ENCODE data around the gene ELK1.

The ELK1 gene

DNA sequence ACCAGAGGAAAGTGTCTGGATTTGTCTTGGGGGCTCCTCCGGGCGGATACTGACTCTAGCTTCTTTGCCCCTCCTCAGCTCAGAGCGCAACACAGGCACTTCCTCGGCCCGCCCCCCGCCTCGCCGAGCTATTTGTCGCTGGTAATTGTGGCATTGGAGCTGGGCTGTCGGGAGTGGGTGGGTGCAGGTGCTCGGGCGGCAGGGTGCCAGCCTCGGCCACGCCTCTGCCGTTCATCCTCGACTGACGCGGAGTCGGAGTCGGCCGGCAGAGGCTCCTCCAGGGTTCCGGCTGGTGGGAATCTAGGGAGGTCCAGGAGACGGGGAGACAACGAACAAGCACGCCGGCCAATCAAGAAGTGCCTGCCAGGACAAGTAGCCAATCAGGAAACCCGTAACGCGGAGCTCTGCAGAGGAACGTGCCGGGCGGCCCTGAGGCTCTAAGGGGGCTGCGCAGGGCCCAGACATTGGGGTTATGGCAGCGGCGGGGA lies 26.8 kb downstream of the ELK1 start:
- H3K27ac ChIP-seq (ENCODE audit: low read depth, low read length): no peak overlapping the region
- no peaks in the 10 kb centered on the region for H3K9me3 ChIP-seq (ENCODE audit: insufficient read depth, low read length)
- no peak overlapping the region for H3K4me3 ChIP-seq (ENCODE audit: insufficient read depth, low read length, poor library complexity, severe bottlenecking)
- H3K9ac ChIP-seq (ENCODE audit: low read length): no peak overlapping the region
- H3K27me3 ChIP-seq (ENCODE audit: low read length): no peaks in the 10 kb centered on the region
- TF ChIP-seq, protein P1, sequence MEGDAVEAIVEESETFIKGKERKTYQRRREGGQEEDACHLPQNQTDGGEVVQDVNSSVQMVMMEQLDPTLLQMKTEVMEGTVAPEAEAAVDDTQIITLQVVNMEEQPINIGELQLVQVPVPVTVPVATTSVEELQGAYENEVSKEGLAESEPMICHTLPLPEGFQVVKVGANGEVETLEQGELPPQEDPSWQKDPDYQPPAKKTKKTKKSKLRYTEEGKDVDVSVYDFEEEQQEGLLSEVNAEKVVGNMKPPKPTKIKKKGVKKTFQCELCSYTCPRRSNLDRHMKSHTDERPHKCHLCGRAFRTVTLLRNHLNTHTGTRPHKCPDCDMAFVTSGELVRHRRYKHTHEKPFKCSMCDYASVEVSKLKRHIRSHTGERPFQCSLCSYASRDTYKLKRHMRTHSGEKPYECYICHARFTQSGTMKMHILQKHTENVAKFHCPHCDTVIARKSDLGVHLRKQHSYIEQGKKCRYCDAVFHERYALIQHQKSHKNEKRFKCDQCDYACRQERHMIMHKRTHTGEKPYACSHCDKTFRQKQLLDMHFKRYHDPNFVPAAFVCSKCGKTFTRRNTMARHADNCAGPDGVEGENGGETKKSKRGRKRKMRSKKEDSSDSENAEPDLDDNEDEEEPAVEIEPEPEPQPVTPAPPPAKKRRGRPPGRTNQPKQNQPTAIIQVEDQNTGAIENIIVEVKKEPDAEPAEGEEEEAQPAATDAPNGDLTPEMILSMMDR (IDR thresholded peaks at IDR 0.05; ENCODE audit: insufficient read depth, low read length, poor library complexity, severe bottlenecking): no peak
- no peak for TF ChIP-seq EZH2phosphoT487 (conservative IDR thresholded peaks at IDR 0.05; ENCODE audit: low read length)
- no peaks in the 10 kb centered on the region for H3F3A ChIP-seq (ENCODE audit: insufficient read depth)
- no peaks in the 10 kb centered on the region for H3K9me2 ChIP-seq (replicated peaks; ENCODE audit: insufficient read depth, low read length)
- H3K36me3 ChIP-seq (ENCODE audit: low read length): no peaks in the 10 kb centered on the region
- no peak overlapping the region for H3K4me2 ChIP-seq (ENCODE audit: low read depth, low read length, poor library complexity, severe bottlenecking)
- H3K79me2 ChIP-seq (ENCODE audit: insufficient read depth, low read length): no peaks in the 10 kb centered on the region
- no peaks in the 10 kb centered on the region for H4K20me1 ChIP-seq (ENCODE audit: low read depth, low read length)
- H2AFZ ChIP-seq (ENCODE audit: low read depth, low read length, severe bottlenecking): no peak overlapping the region

DNA sequence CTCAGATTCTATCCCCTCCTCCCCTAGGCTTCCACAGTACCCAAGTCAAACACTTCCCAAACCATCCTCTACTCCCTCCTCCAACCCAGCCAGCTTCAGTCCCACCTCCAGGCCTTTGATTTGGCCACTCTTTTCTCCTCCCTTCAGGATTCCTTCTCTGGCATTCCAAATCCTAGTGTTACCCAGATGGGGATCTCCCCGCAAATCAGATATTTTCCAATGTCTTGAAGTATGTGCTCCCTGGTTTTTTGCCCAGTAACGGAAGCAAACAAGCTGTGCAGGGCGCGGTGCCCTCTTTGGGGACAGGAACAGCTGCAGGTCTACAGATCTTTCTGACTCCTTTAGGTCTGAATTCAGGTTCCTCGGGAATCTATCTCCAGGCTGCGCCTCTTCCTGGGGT lies 28.5 kb downstream of the ELK1 start:
- H3K27me3 ChIP-seq (ENCODE audit: low read length): no peaks in the 10 kb centered on the region
- no peak overlapping the region for H3K27ac ChIP-seq (ENCODE audit: low read depth, low read length)
- H3K9ac ChIP-seq (ENCODE audit: low read length): no peak overlapping the region
- H2AFZ ChIP-seq (ENCODE audit: low read depth, low read length, severe bottlenecking): no peak overlapping the region
- H3F3A ChIP-seq (ENCODE audit: insufficient read depth): no peaks in the 10 kb centered on the region
- no peaks in the 10 kb centered on the region for H3K36me3 ChIP-seq (ENCODE audit: low read length)
- H3K79me2 ChIP-seq (ENCODE audit: insufficient read depth, low read length): no peaks in the 10 kb centered on the region
- H3K4me3 ChIP-seq (ENCODE audit: insufficient read depth, low read length, poor library complexity, severe bottlenecking): no peak overlapping the region
- no peak overlapping the region for H3K4me2 ChIP-seq (ENCODE audit: low read depth, low read length, poor library complexity, severe bottlenecking)
- H3K9me3 ChIP-seq (ENCODE audit: insufficient read depth, low read length): no peaks in the 10 kb centered on the region
- TF ChIP-seq, protein P1 (IDR thresholded peaks at IDR 0.05; ENCODE audit: insufficient read depth, low read length, poor library complexity, severe bottlenecking): no peak
- TF ChIP-seq EZH2phosphoT487 (conservative IDR thresholded peaks at IDR 0.05; ENCODE audit: low read length): no peak
- H3K9me2 ChIP-seq (replicated peaks; ENCODE audit: insufficient read depth, low read length): no peaks in the 10 kb centered on the region
- H4K20me1 ChIP-seq (ENCODE audit: low read depth, low read length): no peaks in the 10 kb centered on the region

GRCh38 chrX:47620303-47620685 lies 30.1 kb downstream of the ELK1 start:
- Histone ChIP-seq H3K4me2 (ENCODE audit: low read depth, low read length, poor library complexity, severe bottlenecking) (peak overlapping the region; percentile 13), H3K9me2 (replicated peaks; ENCODE audit: insufficient read depth, low read length) (no peaks in the 10 kb centered on the region), H4K20me1 (ENCODE audit: low read depth, low read length) (no peaks in the 10 kb centered on the region)

More at GRCh38 chrX:47620303-47620685, 30.1 kb downstream of the ELK1 start:
- H3K36me3 ChIP-seq (ENCODE audit: low read length): no peaks in the 10 kb centered on the region
- no peaks in the 10 kb centered on the region for H3F3A ChIP-seq (ENCODE audit: insufficient read depth)
- TF ChIP-seq EZH2phosphoT487 (conservative IDR thresholded peaks at IDR 0.05; ENCODE audit: low read length): no peak
- TF ChIP-seq, protein P1 (IDR thresholded peaks at IDR 0.05; ENCODE audit: insufficient read depth, low read length, poor library complexity, severe bottlenecking): no peak
- no peaks in the 10 kb centered on the region for H3K79me2 ChIP-seq (ENCODE audit: insufficient read depth, low read length)
- no peak overlapping the region for H3K4me3 ChIP-seq (ENCODE audit: insufficient read depth, low read length, poor library complexity, severe bottlenecking)
- H3K27me3 ChIP-seq (ENCODE audit: low read length): no peaks in the 10 kb centered on the region
- no peak overlapping the region for H3K27ac ChIP-seq (ENCODE audit: low read depth, low read length)
- H3K9ac ChIP-seq (ENCODE audit: low read length): no peak overlapping the region
- H3K9me3 ChIP-seq (ENCODE audit: insufficient read depth, low read length): no peaks in the 10 kb centered on the region
- H2AFZ ChIP-seq (ENCODE audit: low read depth, low read length, severe bottlenecking): no peak overlapping the region
